Psoas muscle (tissue), 8 donors: ENCODE data around the gene STARD3. TPM values are rescaled to one million over a fixed set of nuclear protein-coding genes. Genes with fewer than 3 reads are reported as not detected.

Source experiments
- ATAC-seq, 4 donors: fragments of 200-7000 bp; cut with Tn5 transposase; one replicate each; pipeline ENCODE4 v1.9.1; 2020; ENCODE audit warnings: moderate library complexity in 3 of 4, mild to moderate bottlenecking in 2 of 4
- DNase-seq, 2 donors: peaks; one replicate each; pipeline ENCODE4 v3.0.0-alpha.2; 2020
- H3K27ac ChIP-seq: fragments of 200-600 bp; one replicate; pipeline ENCODE4 v1.8.0; 2022
- H3K27me3 ChIP-seq, 3 donors: fragments of 200-600 bp in 1 of 3; one replicate each; pipeline versions ENCODE4 v1.6.1 to v1.8.0; 2013 to 2022; ENCODE audit warnings: low read length in 2 of 3, mild to moderate bottlenecking in 2 of 3, moderate library complexity in 1 of 3; ENCODE audit not compliant: insufficient read depth in 3 of 3
- H3K36me3 ChIP-seq, 2 donors: fragments of 200-600 bp in 1 of 2; one replicate each; pipeline versions ENCODE4 v1.6.1 to v1.8.0; 2013 to 2022; ENCODE audit warnings: low read depth in 1 of 2, mild to moderate bottlenecking in 1 of 2, moderate library complexity in 1 of 2; ENCODE audit not compliant: insufficient read depth in 1 of 2
- H3K4me1 ChIP-seq: fragments of 200-600 bp; one replicate; pipeline ENCODE4 v1.8.0; 2022
- H3K4me3 ChIP-seq: fragments of 200-600 bp; one replicate; pipeline ENCODE4 v1.8.0; 2022; ENCODE audit warnings: mild to moderate bottlenecking
- H3K9me3 ChIP-seq: fragments of 200-600 bp; one replicate; pipeline ENCODE4 v1.8.0; 2022
- WGBS, 3 donors: extraction: QIAGEN DNeasy Blood & Tissue Kit; methylation state at CpG; one replicate each; pipeline versions ENCODE4 v1.1.6 to v1.1.7; 2013; 5-methylcytosine and 5-hydroxymethylcytosine counted together
- intact Hi-C, 2 donors: fragments of 100-400 bp; cut with DNase I; formaldehyde crosslinking; loops; one replicate each; pipeline versions ENCODE4 v1.11.0 to v1.14.2; 2022
- polyA plus RNA-seq, 3 donors: library from polyadenylated mRNA; stranded (reverse); fragments of 200-250 nt; gene quantifications; one replicate each; pipeline ENCODE4 v1.2.3, GENCODE V29; 2013
- total RNA-seq, 4 donors: library from RNA; stranded (reverse); fragmentation: NEBNext Ultra II Directional in 2 of 4; extraction: Animal tissue kit (Norgen Biotek cat#: 25700) in 2 of 4; gene quantifications; one replicate each; pipeline versions ENCODE4 v1.2.1 to v1.2.4, GENCODE V29; 2021 to 2023
- TF ChIP-seq, protein P1 (sequence below): fragments of 200-600 bp; IDR thresholded peaks from one replicate; pipeline ENCODE4 v1.8.0; 2022; ENCODE audit warnings: antibody characterized with exemption
- donor health status: healthy with polysubstance abuse.
- donor health status: DM: no; HTN: no; CAD: no; lungs with moderate emphysema.
- donor health status: Bipolar disorder and iron deficiency.
- donor health status: healthy.
- donor health status: DM: yes; HTN: yes; CAD: no.
- donor health status: DM: no; HTN: no; CAD: no.
- donor health status: DM: no; HTN: no; CAD: no.
- donor health status: DM: yes; HTN: yes; CAD: no.

STARD3 gene
- total and polyA plus RNA-seq, 7 donors = 22.5 to 62.8 (median 32.6) TPM

GRCh38 chr17:39634384-39634871 lies 2.5 kb upstream of the STARD3 start:
- no peaks in the 10 kb centered on the region for H3K36me3 ChIP-seq
- no peak overlapping the region for H3K27ac ChIP-seq
- peaks cover 25% of the 10 kb centered on the region for H3K4me1 ChIP-seq
- 44 to 55% (median 44%) methylated on average over 2 of the region's 2 CpGs for WGBS, 3 donors
- H3K9me3 ChIP-seq = no peaks in the 10 kb centered on the region
- DNase-seq (no peak), ATAC-seq (peak in 2 of 4 donors; percentile 27 to 33)
- intact Hi-C loops = no loop called here
- no peak overlapping the region for H3K4me3 ChIP-seq
- TF ChIP-seq, protein P1, sequence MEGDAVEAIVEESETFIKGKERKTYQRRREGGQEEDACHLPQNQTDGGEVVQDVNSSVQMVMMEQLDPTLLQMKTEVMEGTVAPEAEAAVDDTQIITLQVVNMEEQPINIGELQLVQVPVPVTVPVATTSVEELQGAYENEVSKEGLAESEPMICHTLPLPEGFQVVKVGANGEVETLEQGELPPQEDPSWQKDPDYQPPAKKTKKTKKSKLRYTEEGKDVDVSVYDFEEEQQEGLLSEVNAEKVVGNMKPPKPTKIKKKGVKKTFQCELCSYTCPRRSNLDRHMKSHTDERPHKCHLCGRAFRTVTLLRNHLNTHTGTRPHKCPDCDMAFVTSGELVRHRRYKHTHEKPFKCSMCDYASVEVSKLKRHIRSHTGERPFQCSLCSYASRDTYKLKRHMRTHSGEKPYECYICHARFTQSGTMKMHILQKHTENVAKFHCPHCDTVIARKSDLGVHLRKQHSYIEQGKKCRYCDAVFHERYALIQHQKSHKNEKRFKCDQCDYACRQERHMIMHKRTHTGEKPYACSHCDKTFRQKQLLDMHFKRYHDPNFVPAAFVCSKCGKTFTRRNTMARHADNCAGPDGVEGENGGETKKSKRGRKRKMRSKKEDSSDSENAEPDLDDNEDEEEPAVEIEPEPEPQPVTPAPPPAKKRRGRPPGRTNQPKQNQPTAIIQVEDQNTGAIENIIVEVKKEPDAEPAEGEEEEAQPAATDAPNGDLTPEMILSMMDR = peak; percentile 72
- H3K27me3 ChIP-seq = peaks cover 0 to 6% (median 2%) of the 10 kb centered on the region in 3 donors

DNA sequence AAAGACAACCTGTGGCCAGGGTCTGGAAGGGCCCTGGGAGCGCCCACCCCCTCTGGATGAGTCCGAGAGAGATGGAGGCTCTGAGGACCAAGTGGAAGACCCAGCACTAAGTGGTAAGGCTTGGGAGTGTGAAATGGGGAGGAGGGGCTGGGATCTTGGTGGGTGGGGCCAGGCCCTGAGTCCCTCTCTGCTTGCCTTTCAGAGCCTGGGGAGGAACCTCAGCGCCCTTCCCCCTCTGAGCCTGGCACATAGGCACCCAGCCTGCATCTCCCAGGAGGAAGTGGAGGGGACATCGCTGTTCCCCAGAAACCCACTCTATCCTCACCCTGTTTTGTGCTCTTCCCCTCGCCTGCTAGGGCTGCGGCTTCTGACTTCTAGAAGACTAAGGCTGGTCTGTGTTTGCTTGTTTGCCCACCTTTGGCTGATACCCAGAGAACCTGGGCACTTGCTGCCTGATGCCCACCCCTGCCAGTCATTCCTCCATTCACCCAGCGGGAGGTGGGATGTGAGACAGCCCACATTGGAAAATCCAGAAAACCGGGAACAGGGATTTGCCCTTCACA lies 1.2 kb upstream of the STARD3 start:
- DNase-seq (no peak), ATAC-seq (no peak)
- Histone ChIP-seq H3K27ac (peak overlapping the region; percentile 97), H3K27me3 (peaks cover 0 to 2% (median 0%) of the 10 kb centered on the region in 3 donors), H3K4me3 (no peak overlapping the region), H3K9me3 (no peaks in the 10 kb centered on the region), H3K4me1 (peaks cover 37% of the 10 kb centered on the region), H3K36me3 (no peaks in the 10 kb centered on the region)
- 85 to 91% (median 87%) methylated on average over 8 of the region's 8 CpGs for WGBS, 3 donors
- TF ChIP-seq, protein P1 = no peak
- intact Hi-C loops = loop anchor here in 1 of 2 donors (5.0 kb wide), 1 partner anchor 37 kb away; no protein-coding TSS in a partner anchor

DNA sequence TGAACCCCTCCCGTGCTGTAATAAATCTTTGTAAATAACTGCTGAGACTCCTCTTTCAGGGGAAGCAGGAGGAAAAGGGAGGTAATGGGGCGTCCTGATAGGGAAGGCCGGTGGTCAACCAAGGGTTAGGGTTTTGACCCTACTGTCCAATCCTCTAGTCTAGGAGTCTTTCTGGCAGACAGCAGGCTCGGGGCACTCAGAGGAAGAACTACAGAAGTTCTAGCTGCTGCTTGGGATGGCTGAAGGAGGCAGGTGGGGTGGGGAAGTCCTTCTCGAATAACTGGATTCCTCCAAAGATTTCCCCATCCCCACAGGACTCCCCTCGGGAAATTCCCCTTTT lies 387 bp upstream of the STARD3 start:
- Histone ChIP-seq H3K27ac (peak overlapping the region; percentile 97), H3K27me3 (peaks cover 0 to 2% (median 0%) of the 10 kb centered on the region in 3 donors), H3K36me3 (no peaks in the 10 kb centered on the region), H3K4me1 (peaks cover 44% of the 10 kb centered on the region), H3K4me3 (peak overlapping the region; percentile 96), H3K9me3 (no peaks in the 10 kb centered on the region)
- intact Hi-C loops = loop anchor here in 1 of 2 donors (5.0 kb wide), 1 partner anchor 36 kb away; no protein-coding TSS in a partner anchor
- no peak for DNase-seq
- TF ChIP-seq, protein P1 = no peak
- WGBS, 3 donors = 11 to 21% (median 16%) methylated on average over 6 of the region's 6 CpGs
- ATAC-seq = peak; percentile 4 to 35 (median 16)

DNA sequence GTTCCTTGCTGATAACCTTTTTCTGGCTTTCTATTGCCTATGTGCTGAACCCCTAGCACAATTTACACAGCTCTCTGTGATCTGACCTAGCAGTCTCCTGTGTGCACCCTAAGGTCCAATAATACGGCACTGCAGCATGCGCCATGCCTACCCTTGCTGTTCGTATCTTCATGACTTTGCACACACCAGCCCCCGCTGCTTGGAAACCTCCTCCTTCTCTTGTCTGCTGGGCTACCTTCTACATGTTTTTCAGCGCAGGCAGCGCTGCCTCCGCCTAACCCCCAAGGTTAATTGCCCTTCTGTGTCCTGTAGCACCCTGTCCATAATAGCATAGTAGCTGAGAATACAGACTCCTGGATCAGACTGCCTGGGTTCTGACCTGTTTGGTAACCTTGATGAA lies 1.4 kb downstream of the STARD3 start:
- intact Hi-C loops = loop anchor here (2.0 to 5.0 kb wide), 2 partner anchors 20 to 34 kb away; no protein-coding TSS in a partner anchor
- DNase-seq = no peak

More for the DNA sequence above, 1.4 kb downstream of the STARD3 start:
- Histone ChIP-seq H3K36me3 (no peaks in the 10 kb centered on the region), H3K27ac (peak overlapping the region; percentile 97), H3K27me3 (no peaks in the 10 kb centered on the region), H3K4me3 (peak overlapping the region; percentile 96), H3K9me3 (no peaks in the 10 kb centered on the region), H3K4me1 (peaks cover 52% of the 10 kb centered on the region)
- TF ChIP-seq, protein P1 = no peak
- no peak for ATAC-seq
- 88 to 95% (median 89%) methylated on average over 7 of the region's 7 CpGs for WGBS, 3 donors
